Stimulated activated CD8-positive, alpha-beta memory T cell treated with anti-CD3 and anti-CD28 coated beads, Interleukin-15, amount 100 ng/mL, for 24 hours (primary cell): ENCODE data around the gene SYNPO2.
"Not testable (repeated sequence)": the region's sequence is repeated elsewhere in the genome, so short reads cannot be mapped to it uniquely, and the experiment has no call there.

Experiments
- DNase-seq: peaks from one replicate; pipeline ENCODE4 v3.0.0-alpha.2; 2020; ENCODE audit warnings: low read depth

SYNPO2 gene

DNA sequence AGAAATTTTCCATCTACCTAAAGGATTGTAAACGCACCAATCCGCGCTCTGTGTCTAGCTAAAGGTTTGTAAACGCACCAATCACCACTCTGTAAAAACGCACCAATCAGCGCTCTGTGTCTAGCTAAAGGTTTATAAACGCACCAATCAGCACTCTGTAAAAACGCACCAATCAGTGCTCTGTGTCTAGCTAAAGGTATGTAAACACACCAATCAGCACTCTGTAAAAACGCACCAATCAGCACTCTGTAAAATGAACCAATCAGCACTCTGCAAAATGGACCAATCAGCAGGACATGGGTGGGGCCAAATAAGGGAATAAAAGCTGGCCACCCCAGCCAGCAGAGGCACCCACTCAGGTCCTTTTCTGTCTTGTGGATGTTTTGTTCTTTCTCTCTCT, 10.1 kb upstream of the SYNPO2 start:
- not testable (repeated sequence) for DNase-seq

DNA sequence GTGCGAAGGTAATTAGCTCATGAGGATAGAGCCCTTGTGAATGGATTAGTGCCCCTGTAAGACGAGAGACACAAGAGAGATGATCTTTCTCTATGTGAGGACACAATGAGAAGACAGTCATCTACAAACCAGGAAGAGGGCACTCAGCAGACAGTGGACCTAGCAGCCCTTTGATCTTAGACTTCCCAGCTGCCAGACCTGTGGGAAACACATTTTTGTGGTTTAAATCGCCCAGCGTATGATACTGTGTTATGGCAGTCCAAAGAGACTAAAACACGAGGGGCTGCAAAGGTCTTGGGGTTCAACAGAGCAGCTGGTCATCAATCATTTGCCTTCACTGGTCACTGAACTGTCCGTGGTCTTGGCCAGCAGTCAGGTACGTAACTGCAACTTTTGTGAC, 9.2 kb upstream of the SYNPO2 start:
- no peak for DNase-seq

DNA sequence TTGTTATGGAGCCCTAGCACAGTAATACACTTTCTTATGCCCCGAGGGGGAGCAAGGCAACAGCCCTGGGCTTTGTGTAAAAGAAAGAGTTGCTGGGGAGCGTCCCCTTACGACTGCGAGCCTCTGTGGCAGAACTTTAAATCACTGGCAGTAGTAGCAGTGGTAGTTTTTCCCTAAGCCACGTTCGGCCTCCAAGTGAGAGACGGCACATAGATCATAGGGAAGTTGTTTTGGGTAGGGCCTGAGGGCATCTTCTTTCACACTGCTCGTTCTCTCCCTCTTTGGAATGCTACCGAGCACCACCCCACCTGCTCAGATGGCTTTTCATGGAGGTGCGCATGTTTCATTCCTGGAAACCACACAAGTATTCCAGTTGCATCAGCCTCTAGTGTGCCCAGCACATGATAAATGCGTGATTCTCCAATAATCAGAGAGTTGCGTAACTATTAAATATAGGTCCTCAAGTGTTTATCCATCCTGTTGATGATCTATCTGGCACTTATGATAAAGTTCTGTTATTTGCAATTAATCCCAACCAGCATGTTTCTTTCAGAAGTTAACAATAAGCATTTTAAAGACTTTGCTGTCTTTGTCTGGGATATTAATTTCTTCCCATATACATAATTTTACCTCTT, 7.0 kb upstream of the SYNPO2 start:
- no peak for DNase-seq

DNA sequence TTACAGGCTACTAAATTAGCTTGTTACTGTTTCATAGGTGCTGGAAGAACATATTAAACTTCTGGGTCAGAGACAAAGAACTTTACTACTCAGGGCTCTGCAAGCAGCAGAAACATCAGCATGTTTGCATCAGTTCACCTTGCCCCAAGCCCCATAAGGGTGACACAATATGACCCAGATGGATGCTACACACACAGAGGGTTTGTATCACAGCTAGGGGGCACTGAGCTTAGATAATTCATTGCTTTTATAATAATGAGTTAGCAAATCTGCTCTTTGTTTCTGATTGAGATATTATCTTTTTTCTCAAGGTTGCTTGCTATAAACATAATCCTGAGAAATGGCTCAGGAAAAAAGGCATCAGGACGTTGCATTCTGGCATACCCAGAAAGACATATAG, 4.8 kb upstream of the SYNPO2 start:
- DNase-seq, result no peak

DNA sequence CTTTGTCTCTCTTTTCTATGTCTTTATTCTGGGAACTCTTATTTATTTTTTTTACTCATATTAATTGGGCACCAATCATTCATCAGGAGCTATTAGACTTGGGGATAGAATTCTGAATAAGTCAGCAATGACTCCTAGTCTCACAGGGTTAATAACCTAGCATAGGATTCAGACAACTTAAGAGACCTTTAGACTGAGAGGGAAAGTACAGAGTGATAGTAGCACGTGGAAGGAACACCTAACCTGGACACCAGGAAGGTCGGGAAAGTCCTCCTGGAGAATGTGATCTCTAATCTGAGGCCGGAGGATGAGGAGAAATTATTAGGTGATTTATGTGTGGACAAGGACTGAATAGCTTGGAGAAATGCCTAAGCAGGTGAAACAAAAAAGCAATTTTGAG, 3.9 kb upstream of the SYNPO2 start:
- DNase-seq, result no peak

DNA sequence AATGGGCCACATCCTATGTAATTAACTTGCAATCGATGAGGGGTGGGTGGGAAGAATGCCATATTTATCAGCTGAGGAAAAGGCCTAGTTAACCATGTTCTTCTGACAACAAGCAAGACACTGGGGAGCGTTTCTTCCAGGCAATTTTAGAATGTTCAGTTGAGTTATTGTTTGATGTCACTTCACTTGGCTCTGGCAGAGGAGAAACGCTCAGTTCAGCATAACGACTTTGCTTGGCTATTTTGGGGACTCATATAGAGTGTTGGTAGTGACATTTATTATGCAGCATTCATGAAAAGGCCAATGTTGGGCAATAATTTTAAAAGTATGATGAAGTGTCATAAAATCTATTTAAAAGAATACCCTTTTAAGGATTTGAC, 648 bp downstream of the SYNPO2 start:
- no peak for DNase-seq

DNA sequence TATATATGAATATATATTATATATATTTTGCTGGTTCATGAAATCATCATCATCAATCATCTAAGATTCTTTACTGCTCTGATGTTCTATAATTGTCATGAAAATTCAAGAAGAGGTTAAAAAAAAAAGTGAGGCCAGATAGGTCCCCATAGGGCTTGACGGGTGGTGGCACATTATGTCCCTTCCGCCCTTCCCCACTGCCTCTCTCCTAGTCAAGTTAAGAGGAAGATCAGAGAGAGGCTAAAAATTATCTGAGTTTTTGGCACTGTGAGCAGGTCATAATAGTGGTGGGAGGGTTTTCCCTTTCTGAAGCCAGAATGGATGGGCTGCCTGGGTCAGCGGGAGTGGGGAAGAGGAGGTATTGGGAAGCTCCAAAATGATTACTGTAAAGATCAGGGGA, 5.4 kb downstream of the SYNPO2 start:
- no peak for DNase-seq

DNA sequence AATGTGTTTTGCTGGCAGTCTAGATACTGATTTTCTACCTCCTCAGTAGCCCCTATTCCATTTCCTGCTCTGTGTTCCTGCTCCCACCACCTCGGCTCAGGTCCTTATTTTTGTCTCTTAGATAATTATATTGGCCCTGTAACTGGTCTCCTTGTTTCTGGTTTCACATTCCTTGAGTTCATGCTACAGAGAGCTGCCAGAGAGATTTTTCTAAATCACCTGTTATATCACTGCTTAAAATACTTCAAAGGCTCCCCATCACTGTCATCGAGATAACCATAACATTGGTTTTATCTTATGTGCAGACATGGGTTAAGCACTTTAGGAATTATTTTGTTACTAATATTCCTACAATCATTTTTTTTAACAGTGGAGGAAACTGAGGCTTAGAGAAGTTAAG, 9.6 kb downstream of the SYNPO2 start:
- no peak for DNase-seq

DNA sequence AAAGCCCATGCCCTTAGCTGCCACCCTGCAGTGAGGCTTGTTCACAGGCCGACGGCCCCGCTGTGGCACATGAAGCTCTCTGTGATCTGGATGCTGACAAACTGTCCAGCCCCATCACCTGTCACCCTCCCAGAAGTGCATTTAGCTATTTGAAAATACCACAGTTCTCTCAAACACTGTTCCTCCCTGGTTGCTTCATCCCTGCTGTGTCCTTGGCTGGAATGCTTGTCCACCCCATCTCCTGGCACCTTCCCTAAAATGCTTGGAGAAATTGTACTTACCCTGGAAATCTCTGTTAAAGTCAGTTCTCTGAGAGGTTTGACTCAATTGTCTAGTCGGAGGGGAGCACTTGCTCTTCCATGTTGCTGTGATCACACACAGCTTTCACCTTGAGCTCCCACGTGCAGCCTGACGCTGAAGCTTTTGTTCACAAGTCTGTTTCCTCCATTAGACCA, 10.1 kb downstream of the SYNPO2 start:
- DNase-seq, result no peak

DNA sequence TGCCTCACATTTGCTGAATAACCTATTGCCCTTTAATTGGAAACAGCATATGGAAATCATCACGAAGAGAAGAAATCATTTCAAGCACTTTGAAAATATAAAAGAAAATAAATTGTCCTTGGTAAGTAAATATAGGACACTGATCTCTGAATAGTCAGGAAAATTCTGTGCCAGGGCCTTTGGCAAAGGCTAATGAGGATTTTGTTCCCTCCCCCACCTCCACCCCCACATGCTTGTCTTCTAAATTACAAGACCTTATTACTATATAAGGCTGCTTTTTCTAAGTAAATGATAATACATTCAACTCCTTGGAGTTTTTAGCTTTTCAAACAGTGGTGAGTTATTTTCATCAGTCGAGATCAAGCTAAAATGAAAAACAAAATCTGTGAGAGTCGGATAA, 15.8 kb downstream of the SYNPO2 start:
- no peak for DNase-seq

DNA sequence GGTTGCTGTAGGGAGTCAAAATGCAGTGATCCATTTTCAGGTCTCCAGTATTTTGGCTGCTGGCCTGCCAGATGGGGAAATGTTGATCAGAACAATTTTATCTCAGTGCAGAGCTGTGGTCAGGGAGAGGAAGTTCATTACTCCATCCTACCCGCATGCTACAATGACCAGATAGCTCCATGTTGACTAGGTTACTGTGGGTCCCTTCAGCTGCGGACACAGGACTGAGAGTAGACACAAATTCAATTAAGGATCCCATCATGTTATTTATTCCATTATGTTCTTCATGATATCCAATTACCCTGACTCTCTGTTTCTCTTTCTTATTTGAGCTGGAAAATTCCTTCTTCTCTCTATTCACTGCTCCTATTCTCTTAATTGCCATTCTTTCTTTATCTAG, 16.3 kb downstream of the SYNPO2 start:
- no peak for DNase-seq

DNA sequence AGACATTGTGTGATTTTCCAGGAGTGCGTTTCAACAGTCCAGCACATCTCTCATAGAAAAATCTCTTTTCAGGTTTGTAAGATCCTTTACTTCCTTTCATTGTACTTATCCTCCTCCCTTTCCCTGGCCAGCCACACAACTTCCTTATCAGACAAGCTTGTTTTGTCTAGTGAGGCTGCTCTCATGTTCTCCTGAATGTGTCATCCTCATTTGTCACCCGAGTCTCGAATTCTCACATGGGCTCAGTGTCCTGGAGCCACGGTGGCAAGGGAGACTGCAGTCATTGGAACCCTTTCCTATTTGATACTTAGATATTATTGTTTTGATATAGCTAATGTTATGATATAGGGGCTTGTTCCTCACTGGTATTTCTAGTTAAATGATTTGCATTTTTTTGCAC, 16.9 kb downstream of the SYNPO2 start:
- no peak for DNase-seq

DNA sequence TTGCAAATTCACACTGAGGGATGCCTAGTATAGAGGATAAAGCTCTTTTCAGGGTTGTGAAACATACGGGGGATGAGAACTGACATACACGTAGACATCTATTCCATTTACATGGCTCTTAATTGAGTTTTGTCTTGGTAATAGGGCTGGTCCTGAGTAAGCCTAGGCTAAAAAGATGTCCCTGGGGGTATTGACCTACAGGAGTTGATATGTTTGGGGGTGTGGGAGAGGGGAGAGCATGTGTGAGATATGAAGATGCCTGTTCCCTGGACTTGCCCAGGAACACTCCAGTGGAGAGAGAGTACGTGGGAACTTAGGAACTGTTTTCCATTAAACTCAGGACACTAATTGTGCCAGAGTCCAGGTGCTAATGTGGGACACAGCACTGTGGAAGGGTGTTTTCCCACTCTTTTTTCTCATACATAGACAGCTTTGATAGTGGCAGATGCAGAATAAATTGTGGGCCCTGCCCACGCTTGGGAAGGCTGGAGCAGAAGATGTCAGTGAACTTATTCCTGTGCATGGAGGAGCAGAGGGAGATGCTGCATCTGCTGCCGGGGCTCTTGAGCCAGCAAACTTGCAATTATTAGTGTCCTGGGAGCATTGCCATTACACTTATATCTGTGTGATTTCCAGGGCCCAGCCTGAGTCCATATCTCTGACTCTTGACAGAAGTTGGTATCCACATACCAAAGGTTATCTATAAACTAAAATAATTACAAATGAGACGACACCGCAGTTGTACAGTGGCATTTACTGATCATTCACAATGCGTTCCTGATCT, 20.7 kb downstream of the SYNPO2 start:
- no peak for DNase-seq

DNA sequence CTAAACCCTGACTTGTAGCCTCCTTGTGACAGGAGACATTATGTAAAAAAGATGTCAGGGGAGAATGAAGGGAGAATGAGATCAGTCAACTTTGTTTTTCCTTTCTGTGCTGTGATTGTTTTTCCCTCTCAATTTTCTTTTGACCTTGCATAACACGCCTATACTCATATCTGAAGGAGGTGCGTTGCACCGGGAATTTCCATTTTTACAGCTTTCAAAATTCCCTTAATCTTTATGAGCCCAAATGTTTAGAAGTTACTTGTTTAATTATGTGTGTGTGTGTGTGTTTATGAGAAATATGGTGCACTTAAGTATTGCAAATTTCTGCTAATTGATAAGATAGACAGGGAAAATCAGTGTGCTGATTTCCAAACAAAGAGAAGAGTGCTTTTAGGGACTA, 21.6 kb downstream of the SYNPO2 start:
- DNase-seq, result no peak

DNA sequence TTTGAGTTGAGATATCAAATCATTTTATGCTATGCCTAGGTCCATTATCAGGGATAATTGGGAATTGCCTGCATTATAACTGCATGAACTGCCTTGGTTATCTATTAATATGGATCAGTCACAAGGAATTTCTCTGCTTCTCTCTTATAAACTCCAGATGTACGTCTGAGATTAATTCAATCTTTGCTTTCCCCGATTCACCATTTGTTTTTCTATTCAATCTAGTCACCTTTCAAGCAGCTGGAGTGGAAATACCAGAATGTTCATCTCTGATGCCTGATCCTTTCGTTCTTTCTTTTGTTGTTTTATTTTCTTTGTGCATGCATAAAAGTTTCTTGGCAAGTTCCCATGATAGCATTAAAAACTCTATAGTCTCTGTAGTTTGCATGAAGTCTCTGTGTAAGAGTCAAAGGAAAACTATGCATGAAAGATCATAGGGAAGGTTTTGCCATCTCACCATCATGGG, 22.6 kb downstream of the SYNPO2 start:
- no peak for DNase-seq

DNA sequence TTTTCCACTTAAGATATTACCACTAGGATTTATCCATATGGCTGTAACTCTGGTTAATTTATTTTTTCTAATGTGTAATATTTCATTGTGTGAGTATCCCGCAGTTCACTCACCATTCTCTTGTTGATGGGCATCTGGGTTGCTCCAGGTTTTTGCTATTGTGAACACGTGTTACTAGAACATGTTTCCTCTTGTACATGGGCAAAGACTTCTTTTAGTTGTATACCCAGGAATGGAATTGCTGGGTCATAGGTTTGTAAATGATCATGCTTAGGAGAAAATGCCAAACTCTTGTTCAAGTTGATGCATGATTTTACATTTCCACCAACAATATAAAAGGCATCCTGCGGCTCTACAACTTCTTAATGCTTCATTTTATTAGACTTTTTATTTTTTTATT, 26.8 kb downstream of the SYNPO2 start:
- DNase-seq, result no peak

DNA sequence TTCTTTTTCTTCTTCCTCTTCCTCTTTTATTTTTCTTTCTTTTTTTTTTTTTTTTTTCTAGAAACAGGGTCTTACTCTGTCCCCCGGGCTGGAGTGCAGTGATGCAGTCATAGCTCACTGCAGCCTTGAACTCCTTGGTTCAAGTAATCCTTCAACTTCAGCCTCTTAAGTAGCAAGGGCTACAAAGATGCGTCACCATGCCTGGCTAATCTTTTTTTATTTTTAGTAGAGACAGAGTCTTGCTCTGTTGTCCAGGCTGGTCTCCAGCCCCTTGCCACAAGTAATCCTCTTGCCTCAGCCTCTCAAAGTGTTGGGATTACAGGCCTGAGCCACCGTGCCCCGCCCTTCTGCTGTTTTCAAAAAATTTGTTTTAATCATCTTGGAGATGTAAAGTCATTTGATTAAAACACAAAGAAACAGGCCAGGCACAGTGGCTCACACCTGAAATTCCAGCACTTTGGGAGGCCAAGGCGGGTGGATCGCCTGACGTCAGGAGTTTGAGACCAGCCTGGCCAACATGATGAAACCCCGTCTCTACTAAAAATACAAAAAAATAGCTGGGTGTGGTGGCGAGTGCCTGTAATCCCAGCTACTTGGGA, 28.1 kb downstream of the SYNPO2 start:
- DNase-seq, result no peak

DNA sequence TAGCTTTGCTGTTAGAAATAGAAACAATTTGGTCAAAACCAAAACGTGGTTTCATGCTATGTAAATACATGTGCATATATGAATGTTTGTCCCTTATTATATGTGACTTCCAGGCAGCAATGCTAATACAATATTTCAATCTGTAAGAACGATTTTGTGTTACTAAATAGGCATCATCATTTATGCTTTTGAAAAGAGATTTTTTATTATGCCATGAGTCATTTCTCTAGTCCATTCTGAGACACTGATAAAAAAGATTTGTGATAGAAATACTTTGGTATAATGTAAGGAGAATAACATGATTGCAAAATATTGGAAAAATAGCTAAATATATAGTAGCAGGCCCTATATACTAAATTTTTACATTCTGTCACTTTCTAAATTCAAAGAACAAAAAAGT, 28.9 kb downstream of the SYNPO2 start:
- DNase-seq, result no peak

DNA sequence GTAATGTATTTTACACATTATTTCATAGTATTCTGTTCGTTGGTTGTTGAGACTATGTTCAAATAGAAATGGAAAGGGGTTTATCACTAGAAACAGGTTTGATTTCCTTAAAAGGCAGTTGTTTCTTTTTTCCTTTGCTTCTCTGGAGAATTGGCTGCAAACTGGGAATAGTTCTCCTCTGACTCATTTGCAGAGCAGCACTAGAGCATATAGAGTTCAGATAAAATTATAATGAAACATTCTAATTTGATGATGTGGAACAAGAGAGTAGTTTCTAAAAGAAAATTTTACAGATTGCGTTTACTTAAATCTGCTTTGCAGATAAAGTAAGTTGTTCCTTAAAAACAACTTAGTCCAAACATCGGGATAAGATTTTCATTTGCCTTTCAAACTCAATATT, 29.7 kb downstream of the SYNPO2 start:
- DNase-seq, result no peak

DNA sequence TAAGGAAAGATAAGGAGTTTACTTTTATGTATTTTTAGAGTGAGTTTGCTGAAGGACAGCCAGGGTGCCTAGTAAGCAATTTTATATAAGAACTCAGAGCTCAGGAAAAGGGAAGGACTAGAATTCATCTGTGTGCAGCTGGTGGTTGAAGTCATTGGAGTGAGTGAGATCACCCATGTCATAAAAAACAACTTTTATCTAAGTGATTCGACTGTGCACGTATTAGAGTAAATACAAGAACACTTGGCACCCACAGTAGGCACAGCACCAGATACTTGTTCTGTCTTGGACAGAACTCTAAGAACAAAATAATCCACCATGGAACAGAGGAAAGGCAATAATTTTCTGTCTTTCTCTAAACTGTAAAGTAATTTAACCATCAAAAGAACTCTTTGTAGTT, 31.6 kb downstream of the SYNPO2 start:
- no peak for DNase-seq

DNA sequence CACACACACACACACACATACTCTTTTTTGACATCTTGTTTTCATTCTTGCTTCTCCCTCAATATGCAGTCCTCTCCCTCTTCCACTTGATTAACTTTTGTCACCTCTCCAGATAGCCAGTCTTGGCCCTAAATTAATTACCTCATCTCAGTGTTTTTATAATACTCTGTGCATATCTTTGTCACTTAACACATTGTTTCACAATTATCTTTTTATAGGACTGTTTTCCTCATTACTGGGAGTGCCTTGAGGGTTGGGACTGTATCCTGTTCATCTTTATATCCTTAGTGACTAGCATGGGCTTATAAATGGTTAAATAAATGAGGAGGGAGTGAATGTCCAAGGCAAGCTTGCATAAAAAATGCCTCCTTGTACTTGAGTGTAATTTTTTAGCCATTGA, 33.1 kb downstream of the SYNPO2 start:
- DNase-seq, result no peak

DNA sequence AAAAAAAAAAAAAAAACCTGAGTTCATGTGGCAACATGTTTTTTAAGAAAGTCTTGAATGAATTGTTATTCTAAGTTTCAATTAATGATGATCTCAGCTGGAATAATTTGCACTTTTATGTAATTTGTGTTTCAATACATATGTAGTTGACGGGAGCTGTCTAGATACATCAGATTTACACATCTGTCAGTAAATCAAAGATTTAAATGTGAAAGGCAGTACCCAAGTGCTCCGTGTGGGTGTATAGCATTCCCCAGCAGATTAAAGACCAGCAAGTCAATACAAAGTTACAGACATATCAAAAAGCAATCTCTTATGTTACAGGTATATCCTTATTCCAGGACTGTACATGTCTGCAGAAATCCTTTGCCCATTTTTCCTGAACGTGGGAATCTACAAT, 35.2 kb downstream of the SYNPO2 start:
- DNase-seq, result no peak

DNA sequence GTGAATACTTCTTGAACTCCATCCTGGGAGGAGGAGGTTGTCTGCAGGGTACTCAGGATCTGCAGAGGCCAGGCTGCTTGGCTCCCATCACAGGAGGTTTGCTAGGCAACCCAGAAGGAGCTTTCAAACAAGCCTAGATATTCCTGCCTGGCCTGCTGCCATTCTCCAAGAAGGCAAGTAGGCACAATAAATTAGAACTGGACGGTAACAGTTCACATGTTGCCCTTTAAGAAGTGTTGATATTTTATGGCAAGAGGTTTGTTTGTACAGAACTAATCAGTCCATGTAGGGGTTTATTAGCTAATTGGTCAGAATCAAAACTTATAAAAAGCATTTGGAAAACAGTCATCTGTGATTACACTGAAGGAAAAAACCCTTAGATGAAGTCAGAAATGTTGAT, 39.3 kb downstream of the SYNPO2 start:
- no peak for DNase-seq

DNA sequence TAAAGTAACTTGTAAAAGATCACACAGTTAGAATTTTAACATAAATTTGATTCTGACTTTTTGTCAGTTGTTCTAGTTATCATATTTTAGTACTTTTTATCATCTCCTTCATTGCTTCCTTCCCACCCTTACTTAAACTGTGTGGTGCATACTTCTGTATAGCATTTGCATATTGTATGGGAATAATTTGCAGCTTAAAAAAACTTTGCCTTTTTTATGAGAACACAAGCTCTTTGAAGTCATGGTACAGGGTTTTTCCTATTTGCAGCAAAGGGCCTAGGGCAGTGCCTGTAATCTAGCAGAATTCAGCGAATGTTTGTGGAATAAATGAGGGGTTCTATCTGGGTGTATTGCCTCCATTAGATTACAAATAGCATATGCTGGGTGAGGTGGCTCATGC, 41.6 kb downstream of the SYNPO2 start:
- DNase-seq, result no peak
